ENCODE results near the gene PLCD1. TPM values are rescaled to one million over a fixed set of nuclear protein-coding genes. Genes with fewer than 3 reads are reported as not detected.

The PLCD1 gene
- total and polyA plus RNA-seq, 2 experiments from 2014 or later = 21.0 to 29.1 TPM

DNA sequence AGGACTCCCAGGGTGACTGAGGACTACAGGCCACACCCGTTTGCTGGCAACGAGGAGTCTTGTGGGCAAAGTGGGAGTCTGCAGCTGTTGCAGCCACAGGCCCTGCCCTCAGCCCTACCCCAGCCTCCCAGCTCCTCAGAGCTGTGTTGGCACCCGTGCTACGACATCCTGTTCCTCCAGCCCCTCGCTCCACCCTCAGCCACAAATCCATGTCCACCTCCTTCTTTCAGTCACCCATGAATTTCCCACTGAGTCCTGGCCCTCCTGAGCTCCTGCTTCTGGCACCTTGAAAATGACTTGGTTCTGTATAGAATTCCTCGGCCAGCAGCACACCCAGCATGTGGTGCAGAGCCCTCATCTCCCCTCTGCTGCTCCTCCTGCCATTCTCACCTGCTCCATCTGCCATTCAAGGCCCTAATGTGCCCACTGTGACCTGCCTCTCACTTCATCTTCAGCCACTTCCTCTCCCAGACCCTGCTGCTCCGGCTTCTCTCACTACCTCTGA, 59.8 kb downstream of the PLCD1 start:
- Histone ChIP-seq H3K27me3 (no peaks in the 10 kb centered on the region), H3K27ac (no peak overlapping the region), H3K4me1 (ENCODE audit: low read depth) (no peaks in the 10 kb centered on the region), H3K4me3 (no peak overlapping the region), H3K9me3 (ENCODE audit: low read depth) (no peaks in the 10 kb centered on the region), H3K36me3 (no peaks in the 10 kb centered on the region)
- no peak for DNase-seq (ENCODE audit: low read depth in 1 of 2, low spot score in 1 of 2)
- TF ChIP-seq, protein P1, sequence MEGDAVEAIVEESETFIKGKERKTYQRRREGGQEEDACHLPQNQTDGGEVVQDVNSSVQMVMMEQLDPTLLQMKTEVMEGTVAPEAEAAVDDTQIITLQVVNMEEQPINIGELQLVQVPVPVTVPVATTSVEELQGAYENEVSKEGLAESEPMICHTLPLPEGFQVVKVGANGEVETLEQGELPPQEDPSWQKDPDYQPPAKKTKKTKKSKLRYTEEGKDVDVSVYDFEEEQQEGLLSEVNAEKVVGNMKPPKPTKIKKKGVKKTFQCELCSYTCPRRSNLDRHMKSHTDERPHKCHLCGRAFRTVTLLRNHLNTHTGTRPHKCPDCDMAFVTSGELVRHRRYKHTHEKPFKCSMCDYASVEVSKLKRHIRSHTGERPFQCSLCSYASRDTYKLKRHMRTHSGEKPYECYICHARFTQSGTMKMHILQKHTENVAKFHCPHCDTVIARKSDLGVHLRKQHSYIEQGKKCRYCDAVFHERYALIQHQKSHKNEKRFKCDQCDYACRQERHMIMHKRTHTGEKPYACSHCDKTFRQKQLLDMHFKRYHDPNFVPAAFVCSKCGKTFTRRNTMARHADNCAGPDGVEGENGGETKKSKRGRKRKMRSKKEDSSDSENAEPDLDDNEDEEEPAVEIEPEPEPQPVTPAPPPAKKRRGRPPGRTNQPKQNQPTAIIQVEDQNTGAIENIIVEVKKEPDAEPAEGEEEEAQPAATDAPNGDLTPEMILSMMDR (IDR thresholded peaks at IDR 0.05; ENCODE audit: low read depth, low read length) = no peak

DNA sequence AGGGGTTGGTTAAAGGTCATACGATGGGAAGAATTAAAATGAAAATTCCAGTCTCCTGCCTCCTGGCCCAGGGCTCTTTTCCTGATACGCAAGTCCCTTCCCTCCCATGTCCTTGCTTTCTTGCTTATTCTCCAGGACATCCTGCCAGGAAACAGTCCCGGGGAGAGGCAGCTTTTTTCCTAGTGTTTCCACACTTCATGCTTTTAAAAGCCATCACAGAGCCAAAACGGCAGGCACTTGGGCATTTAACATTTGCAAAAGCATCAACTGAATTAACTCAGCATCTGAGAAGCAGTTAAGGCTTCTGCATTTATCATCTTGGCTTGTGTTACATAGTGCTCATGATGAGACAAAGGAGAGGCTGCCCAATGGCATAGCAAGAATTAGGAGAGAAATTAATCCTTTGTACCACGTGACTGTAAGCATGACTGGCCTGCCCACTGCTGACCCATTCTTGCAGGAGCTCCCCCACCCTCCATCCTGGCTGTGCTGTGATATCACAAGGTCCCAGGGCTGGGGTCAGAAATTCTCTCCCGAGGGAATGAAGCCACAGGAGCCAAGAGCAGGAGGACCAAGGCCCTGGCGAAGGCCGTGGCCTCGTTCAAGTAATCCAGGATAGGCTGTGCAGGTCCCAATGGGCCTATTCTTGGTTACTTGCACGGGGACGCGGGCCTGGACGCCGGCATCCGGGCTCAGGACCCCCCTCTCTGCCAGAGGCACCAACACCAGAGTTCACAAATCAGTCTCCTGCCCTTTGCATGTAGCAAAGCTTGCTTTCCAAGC, 60.4 kb downstream of the PLCD1 start:
- TF ChIP-seq, protein P1 (IDR thresholded peaks at IDR 0.05; ENCODE audit: low read depth, low read length) = no peak
- Histone ChIP-seq H3K9me3 (ENCODE audit: low read depth) (no peaks in the 10 kb centered on the region), H3K4me1 (ENCODE audit: low read depth) (no peaks in the 10 kb centered on the region), H3K27ac (no peak overlapping the region), H3K4me3 (no peak overlapping the region), H3K27me3 (no peaks in the 10 kb centered on the region), H3K36me3 (no peaks in the 10 kb centered on the region)
- DNase-seq (ENCODE audit: low read depth in 1 of 2, low spot score in 1 of 2) = no peak

DNA sequence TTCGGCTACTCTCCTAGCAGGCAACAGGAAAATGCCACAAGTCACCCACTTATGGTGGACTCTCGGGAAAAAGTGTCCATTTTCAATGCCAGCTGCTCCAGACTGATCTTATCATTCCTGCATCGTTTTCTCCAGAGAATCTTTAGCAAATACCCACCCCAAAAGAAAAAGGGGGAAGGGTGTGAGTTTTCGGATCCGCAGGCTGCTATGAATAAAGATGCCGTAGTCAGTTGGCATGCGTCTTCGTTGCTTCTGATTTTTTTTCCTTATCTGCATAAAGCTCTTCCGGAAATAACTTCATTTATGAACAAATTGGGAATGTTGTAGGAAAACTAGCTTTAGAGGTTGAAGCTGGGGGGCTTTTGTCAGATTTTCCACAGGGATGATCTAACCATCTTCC, 61.2 kb downstream of the PLCD1 start:
- Histone ChIP-seq H3K36me3 (no peaks in the 10 kb centered on the region), H3K4me1 (ENCODE audit: low read depth) (no peaks in the 10 kb centered on the region), H3K4me3 (no peak overlapping the region), H3K9me3 (ENCODE audit: low read depth) (no peaks in the 10 kb centered on the region), H3K27me3 (no peaks in the 10 kb centered on the region), H3K27ac (no peak overlapping the region)
- TF ChIP-seq, protein P1 (IDR thresholded peaks at IDR 0.05; ENCODE audit: low read depth, low read length) = no peak
- DNase-seq (ENCODE audit: low read depth in 1 of 2, low spot score in 1 of 2) = no peak

DNA sequence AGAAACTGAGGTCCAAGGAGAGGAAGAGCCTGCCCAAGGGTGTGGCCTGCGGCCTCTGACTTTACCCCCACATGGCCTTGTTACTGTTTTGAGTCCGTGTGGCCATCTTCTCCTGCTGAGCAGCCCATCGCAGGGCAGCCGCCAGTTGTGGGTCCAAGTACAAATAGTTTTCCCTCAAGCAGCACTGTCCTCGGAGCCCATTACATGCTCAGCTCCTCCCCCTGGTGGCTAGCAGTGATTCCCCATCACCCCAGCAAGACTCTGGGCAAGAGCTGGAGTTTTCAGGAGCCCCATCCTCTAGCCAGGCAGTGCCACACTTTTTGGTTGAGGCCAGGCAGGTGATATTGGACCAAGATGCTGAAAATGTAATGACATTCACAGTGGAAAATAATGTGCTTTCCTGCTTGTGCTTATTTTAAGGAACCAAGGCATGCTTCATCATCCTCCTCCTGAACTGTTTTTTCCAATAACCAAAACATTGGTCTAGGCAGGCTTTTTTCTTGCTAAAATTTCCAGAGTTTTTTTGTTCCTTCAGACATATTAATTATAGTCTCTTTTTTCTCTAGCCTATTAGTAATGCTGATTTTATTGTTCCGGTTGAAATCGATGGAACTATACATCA, 62.1 kb downstream of the PLCD1 start:
- Histone ChIP-seq H3K27ac (no peak overlapping the region), H3K4me3 (no peak overlapping the region), H3K27me3 (no peaks in the 10 kb centered on the region), H3K4me1 (ENCODE audit: low read depth) (no peaks in the 10 kb centered on the region), H3K36me3 (no peaks in the 10 kb centered on the region), H3K9me3 (ENCODE audit: low read depth) (no peaks in the 10 kb centered on the region)
- TF ChIP-seq, protein P1 (IDR thresholded peaks at IDR 0.05; ENCODE audit: low read depth, low read length) = peak; percentile 95
- DNase-seq (ENCODE audit: low read depth in 1 of 2, low spot score in 1 of 2) = peak; percentile 71 to 83

DNA sequence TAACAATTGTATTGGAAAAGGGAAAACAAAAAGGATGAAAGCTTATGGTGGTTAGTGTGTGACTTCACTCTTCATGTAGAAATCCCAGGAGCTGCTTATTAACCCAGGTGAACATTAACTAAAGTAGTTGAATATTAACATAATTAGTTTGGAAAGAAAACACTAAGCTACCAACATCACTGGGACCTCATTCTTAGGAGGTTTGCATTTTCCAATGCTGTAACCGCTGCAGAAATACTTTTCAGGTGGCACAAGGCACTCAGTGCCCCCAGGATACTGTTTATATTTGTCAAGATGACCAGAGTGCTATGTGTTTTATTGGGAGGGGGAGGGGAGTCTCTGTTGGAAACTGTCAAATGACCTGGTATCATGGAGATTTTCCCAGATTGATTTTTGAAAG, 64.7 kb downstream of the PLCD1 start:
- Histone ChIP-seq H3K4me3 (no peak overlapping the region), H3K9me3 (ENCODE audit: low read depth) (no peaks in the 10 kb centered on the region), H3K27me3 (no peaks in the 10 kb centered on the region), H3K27ac (no peak overlapping the region), H3K4me1 (ENCODE audit: low read depth) (no peaks in the 10 kb centered on the region), H3K36me3 (no peaks in the 10 kb centered on the region)
- no peak for DNase-seq (ENCODE audit: low read depth in 1 of 2, low spot score in 1 of 2)
- TF ChIP-seq, protein P1 (IDR thresholded peaks at IDR 0.05; ENCODE audit: low read depth, low read length) = no peak

All from cardiac muscle cell (in vitro differentiated cells and primary cell).